HepG2 (cell line): ENCODE results near the gene RRP8. TPM values are rescaled to one million over a fixed set of nuclear protein-coding genes. Genes with fewer than 3 reads are reported as not detected.

Source experiments
- ASH2L ChIP-seq: fragments of 300-600, 200-600 bp; sonication (generic); IDR thresholded peaks from 2 replicates; pipeline ENCODE4 v1.7.0; 2017; ENCODE audit warnings: low read depth, mild to moderate bottlenecking, moderate library complexity, mixed read lengths, low read length; ENCODE audit not compliant: insufficient read length
- ATM ChIP-seq: fragments of 450-650 bp; IDR thresholded peaks from 2 replicates; pipeline ENCODE4 v1.7.1; 2017; ENCODE audit warnings: mild to moderate bottlenecking, borderline replicate concordance
- CHD2 ChIP-seq: IDR thresholded peaks from 2 replicates; pipeline ENCODE4 v1.6.1; 2011; ENCODE audit warnings: low read depth, low read length, improper control_type of control experiment
- E2F5 ChIP-seq: sonication (generic); formaldehyde crosslinking; conservative IDR thresholded peaks from 2 replicates; pipeline ENCODE4 v1.4.0; 2020; ENCODE audit warnings: missing genetic modification reagents
- GTF2F1 ChIP-seq: fragments of 150-350 bp; IDR thresholded peaks from 2 replicates; pipeline ENCODE4 v1.6.1; 2014; ENCODE audit warnings: low read length
- HNF1B ChIP-seq: sonication (generic); formaldehyde crosslinking; IDR thresholded peaks from 2 replicates; pipeline ENCODE4 v1.5.1; 2020; ENCODE audit warnings: mild to moderate bottlenecking, moderate library complexity, missing genetic modification reagents
- HNRNPH1 ChIP-seq: fragments of 200-400 bp; formaldehyde crosslinking; optimal IDR thresholded peaks from 2 replicates; pipeline ENCODE3; 2017; ENCODE audit warnings: mild to moderate bottlenecking, low read depth, low read length
- KIAA2018 ChIP-seq: sonication (generic); formaldehyde crosslinking; IDR thresholded peaks from 2 replicates; pipeline ENCODE4 v1.5.0; 2020; ENCODE audit warnings: mild to moderate bottlenecking, missing genetic modification reagents, borderline replicate concordance
- RBAK ChIP-seq: sonication (generic); formaldehyde crosslinking; IDR thresholded peaks from 2 replicates; pipeline ENCODE4 v1.5.1; 2020; ENCODE audit warnings: mild to moderate bottlenecking, missing genetic modification reagents
- SNAPC2 ChIP-seq: sonication (generic); formaldehyde crosslinking; IDR thresholded peaks from 2 replicates; pipeline ENCODE4 v1.8.1; 2022; ENCODE audit warnings: mild to moderate bottlenecking, missing genetic modification reagents
- SRY ChIP-seq: sonication (generic); formaldehyde crosslinking; IDR thresholded peaks from 2 replicates; pipeline ENCODE4 v1.8.0; 2022; ENCODE audit warnings: mild to moderate bottlenecking, missing genetic modification reagents
- STAG1 ChIP-seq: sonication (generic); formaldehyde crosslinking; IDR thresholded peaks from 2 replicates; pipeline ENCODE4 v1.4.0; 2020; ENCODE audit warnings: missing genetic modification reagents
- ZBTB3 ChIP-seq: sonication (generic); formaldehyde crosslinking; IDR thresholded peaks from 2 replicates; pipeline ENCODE4 v1.4.0; 2020; ENCODE audit warnings: low read depth, mild to moderate bottlenecking, moderate library complexity, missing genetic modification reagents, borderline replicate concordance
- ZFP37 ChIP-seq: sonication (generic); formaldehyde crosslinking; IDR thresholded peaks from 2 replicates; pipeline ENCODE4 v1.4.0; 2020; ENCODE audit warnings: missing genetic modification reagents, borderline replicate concordance
- ZFP90 ChIP-seq: sonication (generic); formaldehyde crosslinking; IDR thresholded peaks from 2 replicates; pipeline ENCODE4 v1.8.0; 2022; ENCODE audit warnings: missing genetic modification reagents, mild to moderate bottlenecking, inconsistent platforms, borderline replicate concordance
- ZFYVE20 ChIP-seq: sonication (generic); formaldehyde crosslinking; IDR thresholded peaks from 2 replicates; pipeline ENCODE4 v1.8.0; 2023; ENCODE audit warnings: low read depth, mild to moderate bottlenecking, moderate library complexity, missing genetic modification reagents, borderline replicate concordance
- ZNF607 ChIP-seq: sonication (generic); formaldehyde crosslinking; IDR thresholded peaks from 2 replicates; pipeline ENCODE4 v1.5.1; 2020; ENCODE audit warnings: missing genetic modification reagents, mild to moderate bottlenecking, borderline replicate concordance
- ZNF652 ChIP-seq: IDR thresholded peaks from 2 replicates; pipeline ENCODE4 v1.6.1; 2016; ENCODE audit warnings: low read depth, borderline replicate concordance
- polyA plus RNA-seq, 8 experiments: library from polyadenylated mRNA; depleted of rRNA in 3 of 8; stranded (reverse) in 7 of 8; unstranded in 1 of 8; fragments of >200 nt; fragmentation: Illumina TruSeq in 4 of 8; extraction: Trizol in 4 of 8; gene quantifications; 2 replicates each; pipeline versions ENCODE4 v1.2.1 to v1.2.3, GENCODE V29; 2011 to 2016; ENCODE audit warnings: low read depth in 4 of 8, missing spikeins in 1 of 8, mixed read lengths in 1 of 8; ENCODE audit not compliant: insufficient read depth in 1 of 8
- total RNA-seq, 5 experiments: library from RNA; depleted of rRNA; stranded (reverse); fragments of >200 nt; fragmentation: Illumina TruSeq; extraction: Trizol; gene quantifications; 2 replicates each; pipeline ENCODE4 v1.2.3, GENCODE V29; 2016; ENCODE audit warnings: low read depth in 1 of 5

RRP8 gene
- total and polyA plus RNA-seq, 2 of the 13 experiments (the other 11 are each of a cell fraction or from before 2014, with no cell fraction given), result 7.2 to 21.6 TPM

- TF ChIP-seq CHD2 (no peak), SRY (CRISPR knock-in tag) (peak; percentile 85; the same call in 1 of the 2 replicates), STAG1 (CRISPR knock-in tag) (0 out of 2 replicates have a peak, but pooled peaks have one; percentile 12), ZNF607 (peak; percentile 60), HNF1B (peak; percentile 57; the same call in 1 of the 2 replicates), RBAK (peak; percentile 33; the same call in 1 of the 2 replicates), SNAPC2 (CRISPR knock-in tag) (peak; percentile 91), ZBTB3 (CRISPR knock-in tag) (0 out of 2 replicates have a peak, but pooled peaks have one; percentile 69), ATM (no peak), ASH2L (peak; percentile 76), GTF2F1 (no peak), HNRNPH1 (no peak), E2F5 (CRISPR knock-in tag) (0 out of 2 replicates have a peak, but pooled peaks have one; percentile 13), ZFP37 (CRISPR knock-in tag) (no peak; the same call in 1 of the 2 replicates), ZFP90 (peak; percentile 72), ZFYVE20 (CRISPR knock-in tag) (no peak), KIAA2018 (CRISPR knock-in tag) (0 out of 2 replicates have a peak, but pooled peaks have one; percentile 66), ZNF652 (peak; percentile 29; the same call in 1 of the 2 replicates)
These were observed 9.0 kb upstream of the RRP8 start, which contains the start of gene TAF10 (continued) for GRCh38 chr11:6612213-6613041.
